GM12875 (cell line): Measurements from ENCODE around the gene ARHGAP42.

ENCODE experiments used
- H3K4me3 ChIP-seq: one replicate; pipeline ENCODE4 v1.5.1; 2011; ENCODE audit warnings: low read depth, low read length, control low read depth
- CTCF ChIP-seq: IDR thresholded peaks from 2 replicates; pipeline ENCODE4 v1.5.1; 2011; ENCODE audit warnings: low read depth, mild to moderate bottlenecking, control low read depth, inconsistent platforms, low read length, moderate library complexity, borderline replicate concordance; ENCODE audit not compliant: insufficient read depth

Gene ARHGAP42

DNA sequence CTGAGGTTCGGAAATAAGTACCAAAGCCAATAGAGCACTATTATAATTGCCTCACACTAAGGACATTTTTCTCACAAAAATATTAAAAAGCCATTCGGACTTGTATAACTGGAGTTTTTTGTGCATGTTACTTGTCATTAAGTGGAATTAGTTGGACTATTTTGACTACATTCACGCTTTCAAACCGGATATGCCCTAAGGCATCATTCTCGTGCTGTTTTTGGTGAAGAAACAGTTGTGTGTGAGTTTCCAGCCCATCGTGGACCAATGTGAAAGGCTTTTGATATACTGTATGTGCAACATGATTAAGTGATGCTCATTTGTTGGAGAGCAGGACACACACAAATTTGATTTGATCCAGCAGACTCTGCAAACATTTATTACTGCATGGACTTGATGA lies 249.7 kb downstream of the ARHGAP42 start:
- TF ChIP-seq CTCF = no peak

DNA sequence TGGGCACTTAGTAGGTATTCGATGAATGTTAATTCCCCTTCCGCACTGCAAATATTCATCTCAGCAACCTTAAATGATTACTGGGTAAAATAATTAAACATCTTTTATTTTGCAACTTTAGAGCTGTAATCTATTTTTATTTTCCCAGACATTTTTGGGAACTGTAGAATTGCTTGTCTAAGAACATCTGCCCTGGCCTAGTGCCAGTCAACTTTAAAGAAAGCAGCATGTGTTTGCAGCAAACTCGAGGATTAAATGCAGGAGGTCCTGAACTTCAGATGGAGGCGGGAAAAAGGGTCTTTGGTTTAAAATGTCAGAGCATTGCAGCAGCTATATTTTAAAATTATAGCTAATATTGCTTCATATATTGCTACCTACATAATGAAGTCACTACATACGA lies 252.5 kb downstream of the ARHGAP42 start:
- no peak for TF ChIP-seq CTCF
- no peak overlapping the region for H3K4me3 ChIP-seq

More for the DNA sequence above, 249.7 kb downstream of the ARHGAP42 start:
- H3K4me3 ChIP-seq = no peak overlapping the region

GRCh38 chr11:100940111-100940510 lies 253.0 kb downstream of the ARHGAP42 start:
- no peak overlapping the region for H3K4me3 ChIP-seq
- no peak for TF ChIP-seq CTCF

- no peak overlapping the region for H3K4me3 ChIP-seq
- TF ChIP-seq CTCF = no peak
Measured at GRCh38 chr11:100941033-100941432, 253.9 kb downstream of the ARHGAP42 start.

DNA sequence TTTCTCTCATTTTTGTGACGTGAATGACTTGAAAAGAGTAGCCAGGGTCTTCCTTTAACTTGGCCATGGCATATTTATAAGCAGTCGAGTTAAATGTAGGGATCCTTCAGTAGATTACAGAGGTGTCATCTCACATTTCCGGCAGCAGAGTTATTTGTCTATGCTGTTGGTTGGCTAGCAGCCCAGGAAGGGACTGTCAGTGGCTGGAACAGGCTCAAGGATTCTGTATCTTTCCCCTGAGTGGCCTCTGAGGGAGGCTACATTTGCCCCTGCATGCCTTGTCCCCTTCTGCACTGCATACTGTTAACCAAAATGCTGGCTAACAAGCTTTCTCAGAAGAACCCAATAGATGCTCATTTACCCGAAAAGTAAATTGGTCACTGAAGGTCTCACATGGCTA lies 254.9 kb downstream of the ARHGAP42 start:
- no peak for TF ChIP-seq CTCF
- no peak overlapping the region for H3K4me3 ChIP-seq

DNA sequence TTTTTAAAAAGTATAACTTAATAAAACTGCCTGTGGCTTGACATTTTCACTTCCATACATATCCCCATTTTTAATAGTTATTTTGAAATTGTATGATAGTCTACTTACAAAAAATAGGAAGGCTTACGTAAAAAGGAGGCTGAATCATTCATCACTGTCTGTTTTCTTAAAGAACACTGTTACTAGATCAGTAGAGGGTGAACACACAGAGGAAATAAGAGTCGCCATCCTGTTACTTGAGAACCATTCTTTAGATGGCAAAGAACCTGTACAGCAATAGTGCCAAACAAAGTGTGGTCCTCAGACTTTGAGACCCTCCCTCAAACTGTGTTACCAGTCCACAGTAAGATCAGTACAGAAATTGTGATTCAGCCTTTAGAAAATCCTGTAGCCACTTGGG lies 261.8 kb downstream of the ARHGAP42 start:
- no peak for TF ChIP-seq CTCF
- H3K4me3 ChIP-seq = no peak overlapping the region

- no peak for TF ChIP-seq CTCF
- H3K4me3 ChIP-seq = no peak overlapping the region
Measured at GRCh38 chr11:100949443-100949842, 262.4 kb downstream of the ARHGAP42 start.
